ENCODE measurements around the gene CRISPLD2.

The CRISPLD2 gene

DNA sequence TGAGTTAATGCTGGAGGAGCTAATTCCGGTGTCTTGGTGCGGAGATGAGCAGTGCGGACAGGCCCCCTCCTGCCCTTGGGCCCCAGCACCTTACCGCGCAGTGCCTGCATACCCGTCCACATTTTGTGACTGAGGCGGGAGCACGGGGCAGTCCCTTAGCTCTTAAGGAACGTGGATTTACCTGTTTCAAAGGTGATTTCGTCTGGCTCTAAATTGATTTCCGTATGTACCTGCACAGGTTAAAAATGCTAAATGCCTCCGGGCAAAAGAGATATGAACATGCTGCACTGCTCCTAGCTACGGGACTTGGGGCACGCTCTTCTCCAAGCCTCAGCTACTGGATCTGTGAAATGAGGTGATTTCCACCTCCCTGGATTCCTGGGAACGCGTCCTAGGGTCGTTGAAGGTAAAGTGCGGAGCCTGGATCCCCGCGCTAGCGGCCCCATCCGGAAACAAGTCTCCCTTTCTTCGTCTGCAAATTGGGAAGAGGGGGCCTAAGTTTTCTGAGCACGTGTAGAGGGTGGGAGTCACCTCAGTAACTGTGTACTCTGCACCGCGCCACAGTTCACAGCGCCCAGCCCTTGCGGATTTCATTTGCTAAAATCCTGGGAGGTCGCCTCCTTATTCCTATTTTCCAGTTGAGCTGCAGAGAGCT lies 669 bp upstream of the CRISPLD2 start:
- peak overlapping the region; percentile 31 for H3K4me3 ChIP-seq (replicated peaks; ENCODE audit: insufficient read depth, low read length)
- no peak overlapping the region for H3K27ac ChIP-seq (replicated peaks)
- no peak for TF ChIP-seq GABPA (IDR thresholded peaks at IDR 0.05; ENCODE audit: low read depth)
- no peak for TF ChIP-seq CTCF (IDR thresholded peaks at IDR 0.05; ENCODE audit: insufficient read depth, low read length)
- TF ChIP-seq, protein P1, sequence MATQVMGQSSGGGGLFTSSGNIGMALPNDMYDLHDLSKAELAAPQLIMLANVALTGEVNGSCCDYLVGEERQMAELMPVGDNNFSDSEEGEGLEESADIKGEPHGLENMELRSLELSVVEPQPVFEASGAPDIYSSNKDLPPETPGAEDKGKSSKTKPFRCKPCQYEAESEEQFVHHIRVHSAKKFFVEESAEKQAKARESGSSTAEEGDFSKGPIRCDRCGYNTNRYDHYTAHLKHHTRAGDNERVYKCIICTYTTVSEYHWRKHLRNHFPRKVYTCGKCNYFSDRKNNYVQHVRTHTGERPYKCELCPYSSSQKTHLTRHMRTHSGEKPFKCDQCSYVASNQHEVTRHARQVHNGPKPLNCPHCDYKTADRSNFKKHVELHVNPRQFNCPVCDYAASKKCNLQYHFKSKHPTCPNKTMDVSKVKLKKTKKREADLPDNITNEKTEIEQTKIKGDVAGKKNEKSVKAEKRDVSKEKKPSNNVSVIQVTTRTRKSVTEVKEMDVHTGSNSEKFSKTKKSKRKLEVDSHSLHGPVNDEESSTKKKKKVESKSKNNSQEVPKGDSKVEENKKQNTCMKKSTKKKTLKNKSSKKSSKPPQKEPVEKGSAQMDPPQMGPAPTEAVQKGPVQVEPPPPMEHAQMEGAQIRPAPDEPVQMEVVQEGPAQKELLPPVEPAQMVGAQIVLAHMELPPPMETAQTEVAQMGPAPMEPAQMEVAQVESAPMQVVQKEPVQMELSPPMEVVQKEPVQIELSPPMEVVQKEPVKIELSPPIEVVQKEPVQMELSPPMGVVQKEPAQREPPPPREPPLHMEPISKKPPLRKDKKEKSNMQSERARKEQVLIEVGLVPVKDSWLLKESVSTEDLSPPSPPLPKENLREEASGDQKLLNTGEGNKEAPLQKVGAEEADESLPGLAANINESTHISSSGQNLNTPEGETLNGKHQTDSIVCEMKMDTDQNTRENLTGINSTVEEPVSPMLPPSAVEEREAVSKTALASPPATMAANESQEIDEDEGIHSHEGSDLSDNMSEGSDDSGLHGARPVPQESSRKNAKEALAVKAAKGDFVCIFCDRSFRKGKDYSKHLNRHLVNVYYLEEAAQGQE (IDR thresholded peaks at IDR 0.05; ENCODE audit: insufficient replicate concordance, low read depth): no peak
- TF ChIP-seq SPI1 (IDR thresholded peaks at IDR 0.05; ENCODE audit: borderline replicate concordance, low read depth): no peak
- TF ChIP-seq POLR2AphosphoS5 (IDR thresholded peaks at IDR 0.05; ENCODE audit: low read depth): no peak
- no peak for DNase-seq (ENCODE audit: low read depth in 1 of 2, low spot score in 1 of 2)
- peaks cover 2% of the 10 kb centered on the region for H3K27me3 ChIP-seq (ENCODE audit: insufficient read depth, poor library complexity, severe bottlenecking)

DNA sequence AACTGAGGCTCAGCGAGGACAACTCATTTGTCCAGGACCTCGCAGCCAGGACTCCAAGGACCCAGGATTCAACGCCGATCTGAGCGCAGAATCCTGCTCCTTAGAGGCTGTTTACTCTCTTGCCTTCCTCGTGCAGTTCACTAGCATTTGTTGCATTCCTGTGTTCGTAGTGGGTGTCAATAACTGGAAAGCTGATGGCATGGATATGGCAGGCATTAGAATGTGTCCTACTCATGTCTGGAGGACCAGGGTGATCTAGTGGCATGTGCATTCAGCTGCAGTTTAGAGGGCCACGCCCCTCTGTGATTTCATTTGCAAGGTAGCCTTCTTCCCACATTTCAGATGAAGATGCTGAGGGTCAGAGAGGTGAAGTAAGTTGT lies 510 bp downstream of the CRISPLD2 start:
- no peak for DNase-seq (ENCODE audit: low read depth in 1 of 2, low spot score in 1 of 2)
- peaks cover 2% of the 10 kb centered on the region for H3K27me3 ChIP-seq (ENCODE audit: insufficient read depth, poor library complexity, severe bottlenecking)
- no peak overlapping the region for H3K27ac ChIP-seq (replicated peaks)
- H3K4me3 ChIP-seq (replicated peaks; ENCODE audit: insufficient read depth, low read length): peak overlapping the region; percentile 31
- TF ChIP-seq CTCF (IDR thresholded peaks at IDR 0.05; ENCODE audit: insufficient read depth, low read length): no peak

DNA sequence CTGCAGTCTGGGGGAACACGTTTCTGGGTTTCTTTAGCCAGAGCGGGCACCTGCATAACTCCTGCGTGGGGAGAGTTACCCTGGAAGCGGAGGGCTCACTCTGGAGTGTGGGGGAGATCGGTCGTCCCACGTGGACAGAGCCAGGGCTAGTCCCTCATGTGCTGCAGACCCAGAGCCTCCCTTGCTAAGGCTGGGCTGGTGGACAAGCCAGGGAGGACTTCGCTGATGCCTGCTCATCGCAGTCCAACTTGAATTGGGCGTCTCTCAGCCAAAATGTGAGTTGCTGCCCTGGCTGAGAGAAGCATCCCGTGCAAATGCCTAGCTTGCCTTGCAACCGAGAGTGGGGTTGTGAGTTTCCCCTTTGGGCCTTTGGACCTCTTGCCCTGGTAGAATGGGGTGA lies 986 bp downstream of the CRISPLD2 start:
- Histone ChIP-seq H3K4me3 (replicated peaks; ENCODE audit: insufficient read depth, low read length) (no peak overlapping the region), H3K27ac (replicated peaks) (no peak overlapping the region), H3K27me3 (ENCODE audit: insufficient read depth, poor library complexity, severe bottlenecking) (peaks cover 2% of the 10 kb centered on the region)
- no peak for DNase-seq (ENCODE audit: low read depth in 1 of 2, low spot score in 1 of 2)
- TF ChIP-seq, protein P1 (IDR thresholded peaks at IDR 0.05; ENCODE audit: insufficient replicate concordance, low read depth): no peak
- no peak for TF ChIP-seq GABPA (IDR thresholded peaks at IDR 0.05; ENCODE audit: low read depth)
- no peak for TF ChIP-seq POLR2AphosphoS5 (IDR thresholded peaks at IDR 0.05; ENCODE audit: low read depth)
- TF ChIP-seq CTCF (IDR thresholded peaks at IDR 0.05; ENCODE audit: insufficient read depth, low read length): no peak
- TF ChIP-seq SPI1 (IDR thresholded peaks at IDR 0.05; ENCODE audit: borderline replicate concordance, low read depth): no peak

DNA sequence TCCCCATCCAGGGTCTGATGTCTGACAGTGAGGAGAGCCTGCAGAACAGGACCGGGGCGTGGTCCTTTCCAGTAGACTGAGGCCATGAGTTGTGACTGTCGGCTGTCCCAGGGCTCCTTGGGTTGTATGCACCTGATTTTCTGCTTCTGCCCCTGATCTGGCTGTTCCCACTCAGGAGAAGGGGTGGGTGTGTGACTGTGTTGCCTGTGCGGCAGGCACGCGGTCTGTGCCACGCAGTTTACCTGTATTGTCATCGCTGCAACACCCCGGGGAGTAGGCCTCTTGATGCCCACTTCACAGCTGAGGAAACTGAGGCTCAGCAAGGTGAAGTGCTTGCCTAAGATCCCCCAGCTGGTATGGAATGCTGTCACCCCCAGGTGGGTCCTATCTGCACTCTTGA lies 1.4 kb downstream of the CRISPLD2 start:
- Histone ChIP-seq H3K27ac (replicated peaks) (no peak overlapping the region), H3K4me3 (replicated peaks; ENCODE audit: insufficient read depth, low read length) (no peak overlapping the region), H3K27me3 (ENCODE audit: insufficient read depth, poor library complexity, severe bottlenecking) (peaks cover 2% of the 10 kb centered on the region)
- DNase-seq (ENCODE audit: low read depth in 1 of 2, low spot score in 1 of 2): no peak
- TF ChIP-seq CTCF (IDR thresholded peaks at IDR 0.05; ENCODE audit: insufficient read depth, low read length): no peak
- TF ChIP-seq, protein P1 (IDR thresholded peaks at IDR 0.05; ENCODE audit: insufficient replicate concordance, low read depth): no peak
- TF ChIP-seq POLR2AphosphoS5 (IDR thresholded peaks at IDR 0.05; ENCODE audit: low read depth): no peak
- TF ChIP-seq GABPA (IDR thresholded peaks at IDR 0.05; ENCODE audit: low read depth): no peak
- TF ChIP-seq SPI1 (IDR thresholded peaks at IDR 0.05; ENCODE audit: borderline replicate concordance, low read depth): no peak

Data from HL-60 (cell line).